ENCODE results near the gene SKOR2. TPM values are rescaled to one million over a fixed set of nuclear protein-coding genes. Genes with fewer than 3 reads are reported as not detected.
A peak's percentile ranks its signal among the peaks of the same experiment; 100 is the strongest.

Gene SKOR2
- total RNA-seq, 2 donors from 2014 or later, result not detected

DNA sequence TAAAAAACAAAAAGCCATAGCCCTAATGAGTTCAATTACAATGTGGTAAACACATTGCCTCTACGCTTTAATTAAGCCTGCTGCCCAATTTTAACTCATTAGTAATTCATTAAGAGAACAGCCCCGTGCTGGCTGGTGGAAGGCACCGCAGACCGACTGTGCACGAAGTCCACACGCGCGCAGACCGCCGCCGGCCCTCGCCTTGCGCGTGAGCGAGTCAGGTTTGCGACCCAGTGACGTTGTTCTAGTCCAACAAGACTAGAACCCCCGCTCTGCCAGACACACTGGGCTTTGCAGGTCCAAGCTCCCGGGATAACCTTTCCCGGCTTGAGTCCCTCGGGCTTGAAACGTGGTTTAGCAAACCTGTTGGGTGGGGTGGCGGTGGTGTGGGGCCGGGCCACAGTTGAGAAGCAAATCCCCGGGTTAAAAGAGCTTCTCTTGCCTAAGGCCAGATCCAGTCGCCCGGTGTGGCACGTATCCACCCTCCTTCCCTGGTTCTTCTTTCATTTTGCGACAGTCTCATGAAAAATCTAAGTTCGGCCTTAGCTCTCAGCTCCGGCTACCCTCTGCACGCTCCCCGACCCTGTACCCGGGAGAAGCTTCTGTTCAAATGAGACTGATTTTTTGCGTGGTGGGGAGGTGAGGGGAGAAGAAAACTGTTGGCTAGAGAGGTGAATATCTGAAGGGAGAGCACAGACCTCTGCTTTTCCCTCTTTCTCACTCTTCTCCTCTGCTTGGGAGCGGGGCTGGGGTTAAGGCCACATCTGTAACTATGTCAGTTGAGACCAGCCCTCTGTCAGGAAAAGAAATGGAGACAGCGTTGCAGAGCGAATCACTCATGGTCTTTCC is 11.1 kb upstream of the SKOR2 start:
- no peak for ATAC-seq
- peaks cover 0 to 5% of the 10 kb centered on the region in 2 donors for H3K9me3 Mint-ChIP-seq
- H3K36me3 Mint-ChIP-seq, result peaks cover 17 to 18% of the 10 kb centered on the region in 2 donors
- DNase-seq (ENCODE audit: low spot score in 2 of 2), result no peak
- peak overlapping the region in 1 of 2 donors; percentile 36 for H3K27ac Mint-ChIP-seq

- peak overlapping the region in 1 of 2 donors; percentile 36 for H3K27ac Mint-ChIP-seq
- H3K9me3 Mint-ChIP-seq, result peaks cover 0 to 5% of the 10 kb centered on the region in 2 donors
- peaks cover 17 to 18% of the 10 kb centered on the region in 2 donors for H3K36me3 Mint-ChIP-seq
- DNase-seq (ENCODE audit: low spot score in 2 of 2) (no peak), ATAC-seq (no peak)
Measured at GRCh38 chr18:47261902-47262300, 10.4 kb upstream of the SKOR2 start.

DNA sequence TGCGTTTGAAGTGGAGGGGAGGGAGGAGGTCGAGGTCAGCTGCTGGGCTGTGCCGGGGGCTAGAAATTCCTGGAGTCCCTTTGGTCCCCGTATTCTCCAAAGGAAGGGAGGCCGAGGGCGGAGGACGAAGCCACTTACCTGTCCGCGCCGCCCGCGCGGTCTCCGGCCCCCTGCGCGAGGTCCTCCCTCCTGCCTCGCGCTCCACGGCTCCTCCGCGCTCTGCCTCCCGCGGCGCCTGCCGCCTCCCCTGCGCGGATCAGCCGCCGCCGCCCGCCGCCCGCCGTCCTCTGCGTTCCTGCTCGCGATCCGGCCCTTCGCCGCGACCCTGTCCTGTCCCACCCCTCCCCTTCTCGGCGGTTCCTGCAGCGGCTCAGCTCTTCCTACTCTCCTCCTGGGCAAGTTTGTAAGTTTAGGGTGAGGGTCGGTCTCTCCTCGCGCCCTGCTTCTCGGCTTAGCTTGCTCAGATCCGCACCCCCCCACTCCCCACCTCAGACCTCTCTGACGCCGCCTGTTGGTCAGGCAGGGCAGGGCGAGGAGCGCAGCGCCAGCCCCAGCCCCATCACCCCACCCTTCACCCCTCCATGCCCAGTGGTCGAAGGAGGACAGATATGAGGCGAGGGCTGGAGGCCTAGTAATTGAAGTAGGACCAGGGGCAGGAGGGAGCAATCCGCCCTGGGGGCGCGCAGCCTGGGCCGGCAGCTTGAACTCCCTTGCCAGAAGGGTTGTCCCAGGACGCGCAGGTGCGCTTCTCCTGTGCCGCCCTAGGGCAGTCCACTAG is 9.7 kb upstream of the SKOR2 start:
- peaks cover 0 to 5% of the 10 kb centered on the region in 2 donors for H3K9me3 Mint-ChIP-seq
- no peak overlapping the region for H3K27ac Mint-ChIP-seq
- DNase-seq (ENCODE audit: low spot score in 2 of 2) (no peak), ATAC-seq (peak in 1 of 2 donors; percentile 58)
- H3K36me3 Mint-ChIP-seq, result peaks cover 17 to 23% of the 10 kb centered on the region in 2 donors

GRCh38 chr18:47260120-47260923 is 8.9 kb upstream of the SKOR2 start:
- Mint-ChIP-seq H3K27ac (no peak overlapping the region), H3K36me3 (peaks cover 17 to 23% of the 10 kb centered on the region in 2 donors), H3K9me3 (peaks cover 0 to 5% of the 10 kb centered on the region in 2 donors)
- peak in 1 of 2 donors; percentile 66 for DNase-seq (ENCODE audit: low spot score in 2 of 2)
- ATAC-seq, result no peak

DNA sequence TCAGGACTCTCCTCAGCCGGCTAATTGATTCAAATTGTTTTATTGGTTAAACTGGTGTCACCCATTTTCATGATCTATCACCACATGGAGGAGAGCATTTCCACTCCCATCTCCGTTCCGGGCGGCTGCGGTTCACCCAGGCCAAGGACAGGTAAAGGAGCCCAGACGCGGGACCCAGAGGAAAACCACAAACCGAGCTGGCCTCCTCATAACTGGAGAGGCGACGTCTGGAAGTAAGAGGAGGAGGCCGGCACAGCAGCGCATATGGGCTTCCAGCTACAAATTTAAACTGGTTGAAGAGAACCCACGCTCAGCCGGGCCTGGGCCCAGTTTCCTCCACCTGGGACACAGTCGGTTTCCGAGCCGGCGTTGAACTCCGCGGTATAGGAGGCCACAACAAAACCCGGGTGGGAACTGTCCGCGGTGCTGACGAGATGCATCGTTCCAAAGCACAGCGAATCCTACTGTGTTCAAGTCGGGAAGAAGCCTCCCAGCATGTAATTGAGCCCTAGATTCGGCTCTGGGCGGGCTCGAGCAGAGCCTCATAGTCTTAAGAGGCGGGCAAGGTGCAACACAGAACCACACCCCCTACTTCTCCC is 3.0 kb upstream of the SKOR2 start:
- peaks cover 9 to 42% of the 10 kb centered on the region in 2 donors for H3K36me3 Mint-ChIP-seq
- H3K9me3 Mint-ChIP-seq, result peaks cover 5 to 7% of the 10 kb centered on the region in 2 donors
- peak in 1 of 2 donors; percentile 54 for DNase-seq (ENCODE audit: low spot score in 2 of 2)
- H3K27ac Mint-ChIP-seq, result no peak overlapping the region
- peak in 1 of 2 donors; percentile 34 for ATAC-seq

DNA sequence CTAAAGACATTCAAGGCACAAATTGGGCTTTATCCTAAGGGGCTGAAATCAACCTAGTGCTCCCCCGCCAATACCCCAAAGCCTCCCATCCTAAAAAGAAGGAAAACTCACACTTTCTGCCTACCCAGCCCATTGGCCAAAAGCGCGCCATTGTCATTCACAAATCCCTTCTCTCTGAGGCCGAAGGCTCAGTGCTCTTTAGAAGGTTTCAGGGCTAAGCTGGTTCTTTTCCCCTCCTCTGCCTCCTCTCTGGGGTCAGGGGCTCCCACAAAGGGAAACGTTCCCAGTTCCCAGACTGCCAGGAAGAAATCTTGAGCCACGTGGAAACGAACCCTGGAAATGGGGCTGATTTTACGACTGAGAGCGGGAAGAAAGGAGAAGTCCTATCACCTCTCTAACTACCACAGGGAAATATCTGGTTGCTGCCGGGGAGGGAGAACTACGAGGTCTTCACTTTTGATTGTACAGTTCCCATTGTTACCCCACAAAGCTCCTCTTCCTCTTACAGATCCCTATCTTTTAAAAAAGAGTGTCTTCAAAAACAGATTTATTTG is 1.7 kb upstream of the SKOR2 start:
- ATAC-seq (no peak), DNase-seq (ENCODE audit: low spot score in 2 of 2) (no peak)
- Mint-ChIP-seq H3K27ac (no peak overlapping the region), H3K9me3 (peaks cover 5 to 8% of the 10 kb centered on the region in 2 donors), H3K36me3 (peaks cover 19 to 53% of the 10 kb centered on the region in 2 donors)

GRCh38 chr18:47250391-47251046 is 941 bp downstream of the SKOR2 start:
- Mint-ChIP-seq H3K9me3 (peaks cover 5 to 12% of the 10 kb centered on the region in 2 donors), H3K27ac (no peak overlapping the region), H3K36me3 (peaks cover 28 to 55% of the 10 kb centered on the region in 2 donors)
- DNase-seq (ENCODE audit: low spot score in 2 of 2) (peak in 1 of 2 donors; percentile 6), ATAC-seq (no peak)

DNA sequence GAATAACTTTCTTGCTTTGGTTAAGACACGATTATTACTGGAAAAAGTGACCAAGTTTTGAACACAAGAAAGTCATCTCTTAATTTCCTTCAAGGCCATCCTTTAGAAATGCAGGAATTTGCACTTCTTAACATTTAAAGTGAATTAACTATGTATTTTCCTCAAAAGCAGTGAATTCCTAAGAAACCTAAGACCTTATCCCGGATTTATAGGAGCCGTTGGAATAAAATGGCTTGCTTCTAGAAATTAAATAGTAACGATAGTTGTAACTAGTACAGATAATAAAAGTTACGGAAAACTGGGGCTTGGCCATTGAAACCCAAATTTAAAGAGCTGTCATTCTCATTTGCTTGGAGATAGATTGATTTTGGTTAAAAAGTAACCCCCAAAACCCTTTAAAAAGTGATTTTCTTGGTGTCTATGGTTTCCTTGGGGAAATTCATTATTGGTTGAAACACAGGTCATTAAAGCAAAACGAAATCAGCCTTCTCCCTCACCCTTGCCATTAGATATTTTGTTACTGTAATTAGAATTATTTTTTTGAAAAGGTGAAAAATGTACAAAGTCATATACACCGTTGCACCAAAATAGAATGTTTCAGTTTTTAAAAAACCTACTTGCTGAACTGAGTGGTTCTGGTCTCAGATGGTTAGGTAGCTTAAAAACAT is 2.0 kb downstream of the SKOR2 start:
- peaks cover 29 to 46% of the 10 kb centered on the region in 2 donors for H3K36me3 Mint-ChIP-seq
- H3K9me3 Mint-ChIP-seq, result peaks cover 5 to 8% of the 10 kb centered on the region in 2 donors
- peak overlapping the region in 1 of 2 donors; percentile 57 for H3K27ac Mint-ChIP-seq
- DNase-seq (ENCODE audit: low spot score in 2 of 2), result no peak
- no peak for ATAC-seq

- peaks cover 5 to 8% of the 10 kb centered on the region in 2 donors for H3K9me3 Mint-ChIP-seq
- DNase-seq (ENCODE audit: low spot score in 2 of 2), result no peak
- H3K27ac Mint-ChIP-seq, result peak overlapping the region in 1 of 2 donors; percentile 72
- ATAC-seq, result no peak
- peaks cover 29 to 40% of the 10 kb centered on the region in 2 donors for H3K36me3 Mint-ChIP-seq
Measured at GRCh38 chr18:47248604-47249313, 2.7 kb downstream of the SKOR2 start.

DNA sequence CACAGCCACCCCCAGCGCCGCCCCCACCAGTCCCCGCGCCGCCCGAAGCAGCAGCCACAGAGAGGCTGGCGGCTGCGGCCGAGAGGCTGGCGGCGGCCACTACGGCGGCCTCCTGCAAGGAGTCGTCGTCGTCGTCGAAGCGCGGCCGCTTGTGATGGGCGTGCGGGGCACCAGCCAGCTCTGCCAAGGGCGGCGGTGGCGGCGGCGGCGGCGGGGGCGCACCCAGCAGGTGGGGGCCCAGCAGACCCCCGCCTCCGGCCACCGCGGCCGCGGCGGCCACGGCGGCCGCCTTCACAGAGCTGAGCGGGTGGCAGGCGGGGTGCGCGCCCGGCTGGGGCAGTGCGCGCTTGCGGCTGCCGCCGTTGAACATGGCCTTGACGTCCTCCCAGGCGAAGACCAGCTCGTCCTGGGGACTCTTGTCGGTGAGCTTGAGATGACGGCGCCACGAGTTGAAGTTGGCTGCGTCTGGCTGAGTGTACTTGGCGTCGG is 3.3 kb downstream of the SKOR2 start:
- no peak for DNase-seq (ENCODE audit: low spot score in 2 of 2)
- H3K36me3 Mint-ChIP-seq, result peaks cover 29 to 40% of the 10 kb centered on the region in 2 donors
- H3K27ac Mint-ChIP-seq, result peak overlapping the region in 1 of 2 donors; percentile 72
- ATAC-seq, result no peak
- H3K9me3 Mint-ChIP-seq, result peaks cover 5 to 8% of the 10 kb centered on the region in 2 donors

GRCh38 chr18:47247416-47248114 is 3.9 kb downstream of the SKOR2 start:
- ATAC-seq (peak in 1 of 2 donors; percentile 32), DNase-seq (ENCODE audit: low spot score in 2 of 2) (peak in 1 of 2 donors; percentile 55)
- H3K27ac Mint-ChIP-seq, result no peak overlapping the region
- peaks cover 2 to 8% of the 10 kb centered on the region in 2 donors for H3K9me3 Mint-ChIP-seq
- H3K36me3 Mint-ChIP-seq, result peaks cover 29 to 38% of the 10 kb centered on the region in 2 donors

- peaks cover 0 to 8% of the 10 kb centered on the region in 2 donors for H3K9me3 Mint-ChIP-seq
- no peak overlapping the region for H3K27ac Mint-ChIP-seq
- DNase-seq (ENCODE audit: low spot score in 2 of 2) (no peak), ATAC-seq (no peak)
- peaks cover 29 to 33% of the 10 kb centered on the region in 2 donors for H3K36me3 Mint-ChIP-seq
Measured at GRCh38 chr18:47247036-47247415, 4.4 kb downstream of the SKOR2 start.

DNA sequence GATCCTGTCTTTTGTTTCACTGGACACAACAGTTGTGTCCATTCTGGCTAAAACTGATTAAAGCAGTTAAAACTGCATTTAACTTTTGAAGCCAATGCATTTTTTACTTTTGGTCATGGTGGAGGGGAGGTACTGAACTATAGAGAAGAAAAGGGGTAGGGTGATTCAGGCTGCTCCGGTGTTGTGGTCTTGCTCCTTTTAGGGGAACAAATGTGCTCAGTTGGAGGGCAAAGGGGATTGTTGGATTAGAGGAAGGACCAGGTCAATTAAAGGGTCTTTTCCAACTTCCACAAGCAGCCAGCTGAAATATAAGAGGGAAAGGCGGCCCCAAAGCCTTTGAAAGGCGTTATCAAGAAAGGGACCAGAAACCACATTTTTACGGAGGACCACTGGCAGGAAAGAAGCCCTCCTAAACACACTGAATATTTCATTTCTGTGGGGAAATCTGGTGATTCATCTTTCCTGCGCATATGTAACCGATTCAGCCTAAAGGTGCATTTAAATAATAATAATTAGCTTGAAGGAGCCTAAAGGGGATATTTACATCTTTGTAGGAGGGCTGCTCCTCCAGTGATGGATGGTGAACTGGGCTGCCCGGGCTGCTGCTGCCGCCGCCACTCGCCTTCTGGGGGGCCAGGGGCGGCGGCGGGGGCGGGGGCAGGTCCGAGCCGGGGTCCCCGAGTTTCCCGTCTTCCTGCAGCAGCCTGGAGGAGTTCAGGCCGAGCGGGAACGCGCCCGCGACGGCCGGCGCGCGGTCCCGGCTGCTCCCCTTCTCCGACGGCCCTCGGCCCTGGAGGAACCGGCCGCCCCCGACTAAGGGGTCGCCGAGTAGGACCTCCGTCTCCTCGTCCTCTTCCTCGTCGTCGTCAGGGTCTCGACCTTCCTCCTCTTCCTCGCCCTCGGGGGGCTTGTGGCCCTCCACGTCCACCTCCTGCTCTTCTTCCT is 5.2 kb downstream of the SKOR2 start:
- peak overlapping the region in 1 of 2 donors; percentile 90 for H3K27ac Mint-ChIP-seq

More for the DNA sequence above, 5.2 kb downstream of the SKOR2 start:
- DNase-seq (ENCODE audit: low spot score in 2 of 2) (no peak), ATAC-seq (no peak)
- H3K36me3 Mint-ChIP-seq, result peaks cover 29 to 31% of the 10 kb centered on the region in 2 donors
- peaks cover 0 to 8% of the 10 kb centered on the region in 2 donors for H3K9me3 Mint-ChIP-seq
